DMS114 treated with DMSO at 0.1 percent for 48 hours (cell line): ENCODE results near the gene STOX2.

ENCODE experiments used
- DNase-seq: peaks from one replicate; lab custom pipeline; 2025; ENCODE audit not compliant: unreplicated experiment; lab: John Stamatoyannopoulos, UW

STOX2 gene

DNA sequence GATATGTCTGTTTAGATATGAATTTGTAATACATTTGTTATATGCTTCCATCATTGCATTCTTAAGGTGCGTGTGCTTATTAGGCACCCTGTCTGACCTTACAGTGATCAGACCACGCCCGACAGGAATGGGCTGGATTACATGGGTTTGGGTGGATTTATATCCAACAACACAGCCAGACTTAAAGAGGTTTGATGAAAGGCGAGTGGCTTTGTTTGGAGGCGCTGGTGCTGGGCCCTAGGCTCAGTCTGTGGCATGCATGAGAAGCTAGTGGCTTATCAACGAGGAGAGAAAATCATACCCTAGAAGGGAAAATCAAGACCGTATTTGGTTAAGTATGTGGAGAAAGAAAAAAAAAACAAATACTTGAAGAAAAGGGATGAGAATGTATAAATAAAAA, 80.7 kb downstream of the STOX2 start:
- DNase-seq, result no peak

DNA sequence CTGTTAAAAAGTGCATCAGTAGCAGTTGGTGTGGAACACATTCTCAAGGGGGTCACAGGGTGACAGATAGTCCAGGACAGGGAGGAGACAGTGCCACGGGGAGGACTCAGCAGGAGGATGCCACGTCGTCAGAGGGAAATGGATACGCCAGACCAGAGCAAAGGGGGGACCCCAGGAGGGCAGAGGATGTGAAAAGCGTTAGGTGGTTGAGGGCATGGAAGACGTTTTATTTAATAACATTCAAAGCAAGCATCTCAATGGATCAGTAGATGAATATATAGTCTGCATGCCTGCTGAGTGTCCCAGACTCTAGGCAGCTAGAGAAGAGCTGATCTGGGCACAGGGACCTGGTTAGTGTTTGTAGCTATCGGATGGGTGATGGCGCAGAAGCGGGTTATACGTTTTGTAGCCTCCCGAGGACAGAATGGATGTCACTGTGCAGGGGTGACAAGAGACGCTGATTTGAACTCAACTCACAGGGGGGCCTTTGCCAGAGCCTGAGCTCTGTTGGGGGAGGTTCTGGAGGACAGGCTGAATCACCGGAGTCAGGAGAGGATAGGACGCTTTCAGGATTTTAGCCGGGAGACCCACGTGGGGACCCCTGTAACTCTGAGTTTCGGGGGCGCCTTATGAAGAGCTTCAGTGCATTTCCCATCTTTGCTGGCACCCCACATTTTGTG, 81.3 kb downstream of the STOX2 start:
- no peak for DNase-seq

DNA sequence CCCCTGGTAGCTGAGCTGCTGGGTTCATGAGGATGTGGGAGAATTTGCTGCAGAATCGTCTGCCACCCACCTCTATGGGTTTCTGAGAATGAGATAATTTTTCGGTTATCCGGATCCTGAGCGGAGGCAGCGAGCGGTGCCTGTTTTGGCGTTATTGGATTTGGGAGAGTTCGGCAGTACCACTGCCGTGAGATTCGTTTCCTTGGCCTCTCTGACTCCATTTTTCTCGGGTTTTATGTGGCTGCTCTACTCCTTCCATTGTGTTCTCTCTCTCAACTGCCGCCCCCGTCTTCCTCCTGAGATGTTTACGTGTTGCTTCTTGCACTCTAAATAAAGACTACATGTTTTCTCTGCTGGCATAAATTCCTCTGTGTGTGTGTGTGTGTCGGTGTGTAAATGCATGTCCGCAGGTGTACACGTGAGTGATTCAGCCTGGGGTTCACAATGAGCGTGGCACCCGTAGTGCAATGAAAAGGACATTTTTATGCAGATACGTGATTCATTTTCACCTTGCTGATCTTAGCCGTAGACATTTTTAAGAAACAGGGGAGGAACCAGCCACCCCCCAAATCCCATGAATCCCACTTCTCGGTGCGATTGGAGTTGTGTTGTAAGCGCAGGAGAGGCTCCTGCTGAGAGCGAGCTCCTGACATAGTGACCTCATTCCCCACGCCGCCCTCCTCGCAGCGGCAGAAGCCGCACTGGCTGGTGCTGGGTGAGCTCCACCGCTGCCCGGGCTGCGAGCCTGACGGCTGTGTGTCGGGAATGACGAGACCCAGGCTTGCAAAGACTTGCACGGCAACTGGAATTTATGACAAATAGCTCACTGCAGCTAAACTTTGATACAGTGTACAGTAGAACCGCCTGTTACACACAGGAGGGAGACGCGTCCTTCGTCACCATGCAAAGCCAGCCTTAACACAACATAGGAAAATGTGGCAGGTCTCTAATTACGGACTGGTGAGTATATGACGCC, 82.2 kb downstream of the STOX2 start:
- no peak for DNase-seq

DNA sequence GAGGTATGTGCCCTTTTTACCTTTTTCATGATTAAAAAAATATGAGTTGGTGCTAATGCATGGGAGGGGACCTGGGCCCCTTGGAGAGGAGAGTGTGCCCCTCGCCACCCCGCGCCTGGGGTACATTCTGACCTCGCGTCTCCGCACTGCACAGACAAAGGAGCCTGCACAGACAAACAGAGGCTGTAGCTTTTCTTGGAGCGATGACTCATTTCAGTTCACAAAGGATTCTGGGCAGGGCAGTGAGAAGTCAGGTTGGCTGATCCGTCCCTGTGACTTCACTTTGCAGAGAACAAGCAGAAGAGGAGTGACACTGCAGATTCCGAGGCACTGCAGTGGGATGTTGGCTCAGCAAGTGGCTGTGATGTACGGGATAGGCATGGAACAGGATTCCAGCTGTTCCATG, 82.9 kb downstream of the STOX2 start:
- no peak for DNase-seq

DNA sequence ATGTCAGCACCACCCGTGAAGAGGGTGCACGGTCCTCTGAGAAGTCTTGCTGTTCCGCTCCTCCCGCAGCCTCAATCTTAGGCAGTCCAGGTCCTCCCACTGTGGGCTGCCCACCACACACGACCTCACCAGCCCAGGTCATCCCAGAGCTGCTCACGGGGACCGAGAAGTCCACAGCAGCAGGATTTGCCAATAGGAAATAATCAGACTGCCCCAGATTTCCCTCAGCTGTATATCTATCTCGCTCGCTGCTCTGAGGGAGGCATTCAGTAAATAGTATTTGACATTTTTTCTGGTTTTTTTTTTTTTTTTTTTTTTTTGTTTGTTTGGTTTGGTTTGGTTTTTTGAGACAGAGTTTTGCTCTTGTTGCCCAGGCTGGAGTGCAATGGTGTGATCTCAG, 83.8 kb downstream of the STOX2 start:
- DNase-seq, result no peak

DNA sequence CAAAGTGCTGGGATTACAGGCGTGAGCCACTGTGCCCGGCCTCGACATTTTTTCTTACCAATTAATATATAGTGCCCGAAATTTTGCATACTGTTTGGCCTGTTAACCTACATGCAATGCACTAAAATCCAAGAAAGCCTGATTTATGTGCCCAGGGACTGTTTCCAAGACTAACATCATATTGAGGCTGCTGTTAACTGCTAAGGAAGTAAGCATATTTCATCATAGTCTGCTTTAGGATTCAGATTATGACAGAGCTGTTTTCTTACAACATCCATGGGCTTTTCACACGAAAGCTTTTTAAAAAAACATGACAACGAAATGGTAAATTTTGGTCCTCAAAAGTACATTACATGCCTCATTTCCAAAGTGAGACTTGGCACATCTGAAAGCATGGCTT, 84.4 kb downstream of the STOX2 start:
- no peak for DNase-seq

DNA sequence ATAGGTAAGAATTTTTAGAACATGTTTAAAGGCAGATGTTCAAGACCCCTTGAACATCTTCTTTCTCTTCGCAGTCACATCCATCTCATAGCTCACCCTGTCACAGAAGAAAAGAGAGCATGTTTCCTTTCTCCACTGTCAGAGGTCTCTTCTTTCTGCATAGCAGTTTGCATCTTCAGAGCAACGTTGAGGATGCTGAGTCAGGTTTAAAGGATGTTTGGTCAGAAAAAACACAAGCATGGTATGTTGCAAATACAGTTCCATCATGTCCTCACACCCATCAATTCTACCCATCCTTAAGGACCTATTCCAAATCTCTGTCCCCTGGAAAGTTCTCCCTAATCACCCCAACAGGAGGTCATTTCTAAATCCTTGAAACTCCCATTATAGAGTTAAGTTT, 84.8 kb downstream of the STOX2 start:
- no peak for DNase-seq

DNA sequence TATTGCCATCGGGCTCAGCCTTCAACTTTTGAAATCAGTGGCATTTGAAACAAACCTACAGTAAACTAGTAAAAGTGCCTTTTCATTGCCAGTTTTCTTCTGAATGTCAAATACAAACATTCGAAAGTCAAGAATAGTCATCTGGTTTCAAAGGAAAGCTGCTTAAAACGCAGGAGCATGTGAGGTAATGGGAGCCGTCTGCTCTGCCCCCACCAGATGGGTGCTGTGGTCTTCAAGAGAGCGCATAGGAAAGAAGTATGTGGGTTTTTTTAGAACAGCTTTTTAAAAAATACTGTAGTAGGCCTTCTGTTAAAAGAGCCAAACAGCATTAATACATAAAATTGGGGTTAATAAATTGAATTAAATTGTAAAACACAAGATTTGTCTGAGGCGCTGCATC, 88.6 kb downstream of the STOX2 start:
- no peak for DNase-seq

DNA sequence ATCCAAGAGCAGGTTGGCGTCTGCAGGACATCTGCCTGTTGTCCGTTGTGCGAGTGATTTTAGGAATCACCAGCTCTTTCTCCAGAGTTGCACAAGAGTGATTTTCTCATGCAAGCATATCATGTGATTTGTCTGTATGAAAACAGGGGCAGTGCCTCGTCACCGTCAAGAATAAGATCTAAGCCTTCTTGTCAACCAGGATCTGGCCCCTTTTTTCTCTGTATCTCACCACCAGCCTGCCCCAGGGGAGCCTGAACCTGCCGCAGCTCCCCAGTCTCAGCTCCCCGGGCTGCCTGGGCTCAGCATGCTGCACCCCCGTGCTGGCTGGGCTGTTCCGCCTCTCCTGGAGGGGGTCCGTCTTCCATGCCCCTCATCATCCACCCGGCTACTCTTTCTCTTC, 90.5 kb downstream of the STOX2 start:
- DNase-seq, result no peak

DNA sequence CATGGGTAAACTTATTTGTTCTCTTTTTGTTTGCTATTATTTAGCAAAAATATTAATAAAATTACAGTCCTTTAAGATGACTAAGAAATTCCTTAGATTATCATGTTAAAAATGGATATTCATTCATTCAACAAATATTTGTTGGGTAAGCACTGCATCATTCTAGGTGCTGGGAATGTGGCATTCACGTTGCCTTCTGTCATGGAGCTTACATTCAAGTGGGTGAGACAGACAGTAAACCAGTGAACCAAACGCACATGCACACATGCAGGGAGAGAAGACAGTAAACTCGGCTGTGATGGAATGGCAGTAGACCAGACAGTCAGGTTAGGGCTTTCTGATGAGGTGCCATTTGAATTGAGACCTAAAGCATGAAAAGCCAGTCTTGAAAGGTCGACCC, 91.8 kb downstream of the STOX2 start:
- no peak for DNase-seq

DNA sequence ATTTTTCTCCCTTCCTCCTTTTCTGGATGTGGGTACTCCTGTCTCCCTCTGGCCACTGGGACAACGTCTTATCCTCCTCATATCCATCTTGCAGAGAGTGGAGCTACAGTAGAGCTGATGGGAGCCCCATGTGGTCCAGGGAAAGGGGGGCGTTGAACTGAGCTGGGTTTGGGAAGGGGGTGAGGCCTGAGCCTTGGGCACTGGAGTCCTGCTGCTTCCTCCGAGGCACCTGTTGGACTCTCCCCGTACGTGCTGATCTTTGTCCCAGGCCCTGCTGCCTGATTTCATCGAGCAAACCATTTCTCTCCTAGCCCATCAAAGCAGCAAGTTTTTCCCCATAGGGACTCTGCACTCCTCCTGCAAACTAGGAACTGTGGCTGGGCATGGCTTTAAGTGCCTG, 94.3 kb downstream of the STOX2 start:
- no peak for DNase-seq

DNA sequence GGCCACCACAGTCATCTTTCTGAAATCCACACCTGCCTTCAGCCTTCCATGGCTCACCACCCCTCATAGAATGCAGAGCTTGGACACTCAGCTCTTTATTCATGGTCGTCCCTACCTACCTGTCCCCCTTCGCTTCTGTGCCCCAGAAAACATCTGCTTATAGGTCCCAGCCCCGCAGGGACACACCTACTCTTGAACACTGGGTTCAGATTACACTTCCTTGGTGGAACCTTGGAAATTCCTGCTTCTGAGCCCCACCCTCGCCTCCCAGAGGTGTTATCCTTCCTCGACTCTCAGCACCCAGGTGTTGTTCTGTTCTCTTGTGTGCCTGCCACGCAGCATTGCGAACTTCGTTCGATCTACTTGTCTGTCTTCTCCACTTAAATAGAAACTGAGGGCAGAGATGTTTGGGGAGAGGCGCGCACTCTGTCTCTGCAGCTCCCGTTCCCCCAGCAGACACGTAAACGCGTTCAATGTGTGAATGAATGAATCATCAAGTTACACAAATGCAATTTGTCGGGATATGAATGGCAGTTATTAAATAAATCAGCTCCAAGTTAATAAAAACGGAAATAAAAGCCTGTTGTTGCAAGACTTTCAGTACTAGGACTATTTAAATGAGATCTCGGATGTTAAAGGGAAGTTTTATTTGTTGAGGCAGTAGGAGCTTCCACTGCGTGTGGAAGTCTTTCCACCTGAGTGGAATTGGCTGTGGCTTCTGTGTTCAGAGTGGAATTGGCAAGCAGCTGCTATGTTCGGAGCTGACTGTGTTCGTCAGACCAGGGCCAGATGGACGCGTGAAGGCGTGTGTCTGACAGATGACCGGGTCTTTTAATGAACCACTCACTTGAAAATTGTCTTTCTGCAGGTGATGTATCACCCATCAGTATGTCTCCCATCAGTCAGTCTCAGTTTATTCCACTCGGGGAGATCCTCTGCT, 95.6 kb downstream of the STOX2 start:
- DNase-seq, result no peak

DNA sequence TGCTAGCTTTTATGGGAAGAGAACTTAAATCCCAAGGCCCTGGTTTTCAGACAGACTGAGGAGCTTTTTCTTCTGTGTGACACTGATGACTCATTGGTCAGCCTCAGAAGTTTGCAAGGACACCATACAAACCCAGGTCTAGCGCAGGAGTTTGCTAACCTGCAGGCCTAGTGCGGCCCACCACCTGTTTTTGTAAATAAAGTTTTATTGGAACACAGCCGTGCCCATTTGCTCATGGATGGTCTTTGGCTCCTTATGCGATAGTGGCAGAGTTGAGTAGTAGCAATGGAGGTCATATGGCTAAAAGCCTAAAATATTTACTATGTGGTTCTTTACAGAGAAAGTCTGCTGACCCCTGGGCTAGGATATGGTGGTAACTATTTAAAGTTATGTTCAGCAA, 98.3 kb downstream of the STOX2 start:
- DNase-seq, result no peak

DNA sequence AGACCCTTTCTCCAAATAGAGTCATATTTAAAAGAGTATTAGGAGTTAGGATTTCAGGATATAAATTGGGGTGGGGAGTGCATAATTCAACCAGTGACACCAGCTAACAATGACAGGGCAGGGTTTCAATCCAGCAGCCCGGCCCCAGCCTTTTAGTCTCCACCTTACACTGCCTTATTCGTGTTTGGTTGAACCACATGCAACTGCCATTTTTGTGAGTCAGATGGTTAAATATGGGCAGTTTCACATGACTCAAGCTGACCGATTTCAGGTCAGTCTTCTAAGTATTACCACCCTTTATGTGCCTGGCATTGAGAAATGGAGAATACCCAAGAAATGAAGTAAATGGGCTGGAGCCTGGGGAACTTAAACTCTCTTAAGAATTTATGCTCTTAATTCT, 102.8 kb downstream of the STOX2 start:
- DNase-seq, result no peak

DNA sequence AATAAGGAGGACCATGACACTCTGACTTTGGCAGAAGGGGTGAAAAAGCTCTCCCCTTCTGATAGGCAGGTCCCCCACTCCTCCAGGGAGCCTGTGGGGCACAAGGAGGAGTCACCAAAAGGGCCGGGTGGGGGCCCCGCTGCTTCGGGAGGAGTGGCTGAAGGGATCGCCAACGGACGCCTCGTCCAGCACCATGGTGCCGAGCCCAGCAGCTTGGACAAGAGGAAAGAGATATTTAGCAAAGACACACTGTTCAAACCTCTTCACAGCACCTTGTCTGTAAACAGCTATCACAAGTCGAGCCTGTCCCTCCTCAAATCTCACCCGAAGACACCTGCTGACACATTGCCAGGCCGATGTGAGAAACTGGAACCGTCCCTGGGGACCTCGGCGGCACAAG, 105.6 kb downstream of the STOX2 start:
- no peak for DNase-seq

DNA sequence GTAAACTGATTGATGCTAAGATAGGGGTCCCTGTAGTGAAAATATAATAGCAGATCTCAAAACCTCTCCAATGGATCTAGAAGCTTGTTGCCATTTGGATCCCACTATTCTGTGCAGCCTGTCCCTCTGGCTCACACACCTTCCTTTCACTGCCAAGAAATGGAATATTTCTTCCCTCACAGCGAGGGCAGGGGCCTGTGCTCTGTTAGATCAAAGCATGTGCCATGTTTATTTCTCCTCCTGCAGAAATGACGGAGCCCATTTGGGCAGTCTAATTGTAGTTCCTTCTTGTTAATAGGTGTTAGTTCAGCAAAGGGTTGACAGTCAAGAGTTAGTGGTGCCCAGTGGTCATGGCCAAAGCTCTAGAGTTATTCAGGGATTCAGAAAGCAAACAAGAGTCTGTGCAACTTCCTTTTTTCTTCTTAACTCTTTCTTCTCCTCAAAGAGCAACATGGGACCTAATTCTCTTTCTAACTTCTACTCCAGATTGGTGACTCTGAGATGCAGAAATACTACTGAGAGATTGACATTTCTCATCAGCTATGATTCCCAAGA, 106.8 kb downstream of the STOX2 start:
- no peak for DNase-seq

DNA sequence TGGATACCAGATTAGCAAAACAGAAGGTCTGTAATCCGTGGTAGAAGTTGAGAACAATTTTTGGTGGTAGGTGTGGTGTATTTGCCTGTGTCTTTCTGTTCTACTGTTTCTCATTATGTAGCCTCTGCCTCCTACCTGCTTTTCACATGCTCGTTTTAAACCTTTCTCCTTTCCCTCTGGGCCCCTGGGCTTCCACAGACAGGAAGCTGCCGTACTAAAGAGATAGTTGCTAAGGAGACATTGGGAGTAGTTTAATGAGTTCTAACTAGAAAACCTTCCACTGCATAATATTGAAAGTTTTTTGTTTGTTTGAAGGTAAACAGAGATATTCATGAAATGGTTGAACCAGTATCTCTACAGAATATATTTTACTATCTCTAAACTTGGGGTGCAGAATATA, 107.8 kb downstream of the STOX2 start:
- no peak for DNase-seq

DNA sequence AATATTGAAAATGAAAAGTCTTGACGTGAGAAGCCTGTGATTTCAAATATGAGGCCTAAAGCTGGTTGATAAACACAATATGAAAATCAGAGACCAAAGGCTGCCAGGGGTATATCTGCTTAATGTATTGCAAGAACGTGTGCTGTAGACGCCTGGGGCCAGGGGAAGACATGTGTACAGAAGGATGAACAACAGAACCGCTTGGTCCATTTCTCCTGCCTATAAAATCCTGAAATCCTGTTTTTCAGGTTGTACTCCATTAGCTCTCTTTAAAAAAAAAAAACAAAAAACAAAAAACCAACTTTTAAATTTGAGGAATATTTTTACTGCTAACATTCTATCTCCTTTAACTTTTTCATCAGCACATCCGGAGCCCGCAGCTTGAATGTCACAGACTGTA, 109.2 kb downstream of the STOX2 start:
- no peak for DNase-seq

DNA sequence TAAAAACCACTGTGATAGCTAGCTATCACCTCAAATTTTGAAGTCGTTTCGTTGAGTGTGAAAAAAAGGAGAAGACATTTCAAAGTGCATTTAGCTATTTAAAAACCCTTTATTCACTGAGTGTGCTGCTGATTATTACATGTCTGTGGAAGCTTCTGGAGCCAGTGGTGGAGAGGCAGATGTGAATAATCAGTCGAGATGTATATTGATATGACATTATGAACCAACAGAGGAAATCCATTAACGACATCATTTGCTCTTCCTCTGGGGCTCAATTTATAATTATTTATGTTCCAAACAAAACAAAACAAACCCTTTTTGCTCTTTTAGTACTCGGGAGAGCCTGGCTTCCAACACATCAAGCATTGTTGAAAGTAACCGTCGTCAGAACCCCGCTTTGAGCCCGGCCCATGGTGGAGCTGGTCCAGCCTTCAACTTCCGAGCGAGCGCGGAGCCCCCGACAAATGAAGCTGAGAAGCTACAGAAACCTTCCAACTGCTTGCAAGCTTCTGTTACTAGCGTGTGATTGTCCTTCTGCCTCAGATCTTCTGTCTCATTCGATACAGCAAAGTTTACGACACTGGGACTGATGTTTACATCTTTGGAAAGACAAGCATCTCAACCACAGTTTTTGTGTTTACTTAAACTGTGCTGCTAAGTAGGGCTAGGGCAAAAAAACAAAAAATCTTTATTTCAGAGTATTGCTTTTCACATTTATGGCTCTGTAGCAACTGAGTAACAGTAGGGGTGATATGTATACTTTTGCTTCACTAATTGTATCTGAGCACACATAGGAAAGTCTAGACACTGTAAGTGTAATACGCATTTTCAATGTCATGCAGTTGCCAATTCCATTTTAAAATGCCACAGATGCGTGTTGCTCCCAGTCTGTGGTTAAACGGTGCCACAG, 111.9 kb downstream of the STOX2 start:
- DNase-seq, result no peak

DNA sequence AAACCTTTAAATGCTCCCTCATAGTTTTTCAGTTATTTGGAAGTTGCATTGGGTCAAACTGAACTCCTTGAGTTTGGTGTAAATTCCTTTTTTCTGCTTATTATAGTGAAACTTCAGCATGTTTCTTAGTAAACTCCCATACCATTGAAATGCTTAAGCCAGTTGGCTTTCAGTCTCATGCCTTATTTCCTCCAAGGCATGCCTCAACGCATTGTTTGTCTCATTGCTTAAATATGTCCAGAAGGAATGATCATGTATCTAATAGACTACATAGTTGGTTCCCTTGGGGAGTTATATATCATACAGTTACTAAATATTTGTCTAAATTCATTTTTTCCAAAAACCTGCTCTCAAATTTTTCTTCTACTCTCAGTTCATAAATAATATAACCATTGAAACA, 114.0 kb downstream of the STOX2 start:
- no peak for DNase-seq
